Choroid plexus epithelial cell (primary cell): Measurements from ENCODE around the gene GIMD1.
A peak's percentile ranks its signal among the peaks of the same experiment; 100 is the strongest.

Experiments used
- DNase-seq: peaks from one replicate; pipeline ENCODE4 v3.0.0-alpha.2; 2010; ENCODE audit warnings: low read depth
- H3K4me3 ChIP-seq: 2 replicates; pipeline ENCODE4 v1.5.1; 2011; ENCODE audit warnings: low read depth, mild to moderate bottlenecking, control low read depth, low read length, moderate library complexity
- TF ChIP-seq, protein P1 (sequence below): conservative IDR thresholded peaks from 2 replicates; pipeline ENCODE4 v1.5.1; 2011; ENCODE audit warnings: low read depth, mild to moderate bottlenecking, control low read depth, inconsistent platforms, low read length, moderate library complexity

GIMD1 gene

GRCh38 chr4:106351016-106351415 lies 17.6 kb downstream of the GIMD1 start:
- TF ChIP-seq, protein P1, sequence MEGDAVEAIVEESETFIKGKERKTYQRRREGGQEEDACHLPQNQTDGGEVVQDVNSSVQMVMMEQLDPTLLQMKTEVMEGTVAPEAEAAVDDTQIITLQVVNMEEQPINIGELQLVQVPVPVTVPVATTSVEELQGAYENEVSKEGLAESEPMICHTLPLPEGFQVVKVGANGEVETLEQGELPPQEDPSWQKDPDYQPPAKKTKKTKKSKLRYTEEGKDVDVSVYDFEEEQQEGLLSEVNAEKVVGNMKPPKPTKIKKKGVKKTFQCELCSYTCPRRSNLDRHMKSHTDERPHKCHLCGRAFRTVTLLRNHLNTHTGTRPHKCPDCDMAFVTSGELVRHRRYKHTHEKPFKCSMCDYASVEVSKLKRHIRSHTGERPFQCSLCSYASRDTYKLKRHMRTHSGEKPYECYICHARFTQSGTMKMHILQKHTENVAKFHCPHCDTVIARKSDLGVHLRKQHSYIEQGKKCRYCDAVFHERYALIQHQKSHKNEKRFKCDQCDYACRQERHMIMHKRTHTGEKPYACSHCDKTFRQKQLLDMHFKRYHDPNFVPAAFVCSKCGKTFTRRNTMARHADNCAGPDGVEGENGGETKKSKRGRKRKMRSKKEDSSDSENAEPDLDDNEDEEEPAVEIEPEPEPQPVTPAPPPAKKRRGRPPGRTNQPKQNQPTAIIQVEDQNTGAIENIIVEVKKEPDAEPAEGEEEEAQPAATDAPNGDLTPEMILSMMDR = no peak
- no peak overlapping the region for H3K4me3 ChIP-seq
- DNase-seq = no peak

DNA sequence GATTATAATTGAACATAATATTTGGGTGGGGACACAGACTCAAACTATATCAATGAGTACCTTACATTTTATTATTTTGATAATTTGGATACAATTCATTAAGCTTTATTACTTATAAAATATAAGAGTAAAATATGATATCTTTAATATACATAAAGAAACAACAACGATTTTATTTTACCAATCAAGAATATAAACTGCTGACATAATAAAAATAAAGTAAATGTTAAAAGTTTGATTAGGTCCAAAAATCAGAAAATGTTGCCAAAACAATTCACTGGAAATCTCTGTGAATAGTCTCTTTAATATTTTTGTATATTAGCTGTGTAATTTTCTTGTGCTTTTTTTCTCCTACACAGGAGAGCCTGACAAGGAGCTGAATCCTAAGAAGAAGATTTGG lies 21.4 kb downstream of the GIMD1 start:
- no peak overlapping the region for H3K4me3 ChIP-seq
- TF ChIP-seq, protein P1 = no peak
- DNase-seq = no peak

- DNase-seq = peak; percentile 62
- TF ChIP-seq, protein P1 = no peak
- H3K4me3 ChIP-seq = no peak overlapping the region
These were observed 24.0 kb downstream of the GIMD1 start for GRCh38 chr4:106344647-106344970.

DNA sequence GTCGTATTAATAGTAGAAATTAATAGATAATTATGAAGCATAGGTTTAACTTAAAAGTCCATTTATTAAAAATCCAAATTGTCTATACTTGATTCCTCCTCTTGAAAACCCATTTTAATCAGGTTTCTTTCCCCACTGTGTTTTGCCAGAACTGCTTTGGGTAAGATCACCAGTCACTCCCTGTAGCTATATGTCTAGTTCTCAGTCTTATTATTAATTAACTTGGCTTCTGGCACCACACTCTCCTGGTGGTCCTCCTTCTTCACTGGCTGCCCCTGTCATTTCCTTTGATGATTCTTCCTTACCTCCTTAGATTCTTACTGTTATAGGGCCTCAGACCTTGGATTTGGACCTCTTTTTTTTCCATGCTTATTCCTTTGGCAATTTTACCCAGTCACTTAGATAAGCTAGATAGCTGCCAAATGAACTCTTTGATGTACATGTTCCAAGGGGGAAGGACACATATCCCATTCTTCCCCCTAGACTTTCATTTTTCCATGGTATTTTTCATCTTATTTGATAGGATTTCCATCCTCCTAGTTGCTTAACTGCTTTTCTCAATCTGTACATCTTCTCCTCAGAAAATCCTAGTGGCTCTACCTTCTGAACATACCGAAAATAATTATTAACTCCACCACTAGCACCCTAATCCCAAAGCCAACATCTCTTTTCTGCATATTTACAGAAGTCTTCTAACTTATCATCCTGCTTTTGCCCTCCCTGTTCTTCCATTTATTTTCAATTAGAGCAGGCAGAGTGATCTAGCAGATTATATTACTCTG lies 24.5 kb downstream of the GIMD1 start:
- no peak overlapping the region for H3K4me3 ChIP-seq
- TF ChIP-seq, protein P1 = no peak
- no peak for DNase-seq

DNA sequence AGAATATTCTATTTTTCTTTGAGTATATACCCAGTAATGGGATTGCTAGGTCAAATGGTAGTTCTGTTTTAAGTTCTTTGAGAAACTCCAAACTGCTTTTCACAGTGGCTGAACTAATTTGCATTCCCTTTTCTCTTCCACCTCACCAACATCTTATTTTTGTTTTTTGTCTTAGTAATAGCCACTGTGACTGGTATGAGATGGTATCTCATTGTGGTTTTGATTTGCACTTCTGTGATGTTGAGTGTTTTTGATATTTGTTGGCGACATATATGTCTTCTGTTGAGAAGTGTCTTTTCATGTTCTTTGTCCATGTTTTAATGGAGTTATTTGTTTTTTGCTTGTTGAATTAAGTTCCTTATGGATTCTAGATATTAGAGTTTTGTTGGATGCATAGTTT lies 27.8 kb downstream of the GIMD1 start:
- TF ChIP-seq, protein P1 = no peak
- H3K4me3 ChIP-seq = no peak overlapping the region
- no peak for DNase-seq

DNA sequence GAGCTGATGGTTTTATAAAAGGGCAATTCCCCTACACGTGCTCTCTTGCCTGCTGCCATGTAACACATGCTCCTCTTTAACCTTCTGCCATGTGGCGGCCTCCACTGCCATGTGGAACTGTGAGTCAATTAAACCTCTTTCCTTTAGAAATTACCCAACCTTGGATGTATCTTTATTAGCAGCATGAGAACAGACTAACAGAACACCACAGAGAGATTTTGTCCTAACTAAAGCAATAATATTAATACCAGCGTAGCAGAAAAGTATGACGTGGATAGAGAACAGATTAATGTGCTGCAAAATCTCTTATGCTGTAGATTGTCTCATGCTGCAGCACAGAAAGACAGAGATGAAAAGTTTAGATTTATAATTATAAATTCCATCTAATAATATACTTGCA lies 29.1 kb downstream of the GIMD1 start:
- no peak for DNase-seq
- no peak overlapping the region for H3K4me3 ChIP-seq
- TF ChIP-seq, protein P1 = no peak

DNA sequence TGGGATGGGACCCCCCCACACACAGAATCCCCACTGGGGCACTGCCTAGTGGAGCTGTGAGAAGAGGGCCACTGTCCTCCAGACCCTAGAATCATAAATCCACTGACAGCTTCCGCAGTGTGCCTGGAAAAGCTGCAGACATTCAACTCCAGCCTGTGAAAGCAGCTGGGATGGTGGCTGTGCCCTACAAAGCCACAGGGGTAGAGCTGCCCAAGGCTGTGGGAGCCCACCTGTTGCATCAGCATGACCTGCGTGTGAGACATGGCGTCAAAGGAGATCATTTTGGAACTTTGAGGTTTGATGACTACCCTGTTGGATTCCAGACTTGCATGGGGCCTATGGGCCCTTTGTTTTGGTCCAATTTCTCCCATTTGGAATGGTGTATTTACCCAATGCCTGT lies 29.9 kb downstream of the GIMD1 start:
- no peak for DNase-seq

More for the DNA sequence above, 29.9 kb downstream of the GIMD1 start:
- TF ChIP-seq, protein P1 = no peak
- H3K4me3 ChIP-seq = no peak overlapping the region
